HG03139 (cell line): ENCODE measurements around the gene ITPK1.
A peak's percentile ranks its signal among the peaks of the same experiment; 100 is the strongest.
"Not testable (repeated sequence)": the region's sequence is repeated elsewhere in the genome, so short reads cannot be mapped to it uniquely, and the experiment has no call there.

ENCODE experiments used
- ATAC-seq: cut with Tn5 transposase; IDR thresholded peaks from one replicate; pipeline ENCODE4 v1.9.1; 2021; ENCODE audit not compliant: unreplicated experiment

Gene ITPK1

GRCh38 chr14:93131257-93131820 is 15.6 kb upstream of the ITPK1 start:
- ATAC-seq = not testable (repeated sequence)

- ATAC-seq = no peak
Observed at GRCh38 chr14:93128725-93129459, 13.2 kb upstream of the ITPK1 start.

- ATAC-seq = no peak
Observed at GRCh38 chr14:93126111-93126510, 10.4 kb upstream of the ITPK1 start.

GRCh38 chr14:93122826-93123225 is 7.1 kb upstream of the ITPK1 start:
- ATAC-seq = no peak

GRCh38 chr14:93121030-93121834 is 5.5 kb upstream of the ITPK1 start:
- ATAC-seq = no peak

GRCh38 chr14:93120517-93120916 is 4.8 kb upstream of the ITPK1 start:
- no peak for ATAC-seq

- no peak for ATAC-seq
Observed at GRCh38 chr14:93116676-93117200, 1.0 kb upstream of the ITPK1 start.

GRCh38 chr14:93115069-93115820 is 480 bp downstream of the ITPK1 start:
- peak; percentile 71 for ATAC-seq

- ATAC-seq = no peak
Observed at GRCh38 chr14:93114713-93115068, 1.0 kb downstream of the ITPK1 start.

- no peak for ATAC-seq
Observed at GRCh38 chr14:93114068-93114710, 1.5 kb downstream of the ITPK1 start.

GRCh38 chr14:93113678-93114067 is 2.1 kb downstream of the ITPK1 start:
- no peak for ATAC-seq

GRCh38 chr14:93112891-93113677 is 2.6 kb downstream of the ITPK1 start:
- no peak for ATAC-seq

GRCh38 chr14:93111541-93111940 is 4.2 kb downstream of the ITPK1 start:
- ATAC-seq = not testable (repeated sequence)

- ATAC-seq = no peak
Observed at GRCh38 chr14:93110856-93111419, 4.8 kb downstream of the ITPK1 start.

- ATAC-seq = no peak
Observed at GRCh38 chr14:93109572-93110481, 5.9 kb downstream of the ITPK1 start.

- no peak for ATAC-seq
Observed at GRCh38 chr14:93108105-93108504, 7.6 kb downstream of the ITPK1 start.

GRCh38 chr14:93107453-93107852 is 8.3 kb downstream of the ITPK1 start:
- no peak for ATAC-seq

GRCh38 chr14:93106541-93107156 is 9.1 kb downstream of the ITPK1 start:
- ATAC-seq = no peak
